SU-DHL-6 (cell line): ENCODE results near the gene TRIM33.

ENCODE experiments used
- EZH2phosphoT487 ChIP-seq: fragments of 200-600 bp; sonication (generic), shearing (Covaris generic); conservative IDR thresholded peaks from 2 replicates; pipeline ENCODE4 v1.6.1; 2018; ENCODE audit warnings: mild to moderate bottlenecking, antibody characterized with exemption, low read length, moderate library complexity, mixed read lengths
- TF ChIP-seq, protein P1 (sequence below): fragments of 200-600 bp; sonication (generic); IDR thresholded peaks from one replicate; pipeline ENCODE4 v1.5.1; 2017; ENCODE audit warnings: antibody characterized with exemption, mild to moderate bottlenecking, low read length, moderate library complexity; ENCODE audit not compliant: insufficient read depth, poor library complexity, severe bottlenecking

DNA sequence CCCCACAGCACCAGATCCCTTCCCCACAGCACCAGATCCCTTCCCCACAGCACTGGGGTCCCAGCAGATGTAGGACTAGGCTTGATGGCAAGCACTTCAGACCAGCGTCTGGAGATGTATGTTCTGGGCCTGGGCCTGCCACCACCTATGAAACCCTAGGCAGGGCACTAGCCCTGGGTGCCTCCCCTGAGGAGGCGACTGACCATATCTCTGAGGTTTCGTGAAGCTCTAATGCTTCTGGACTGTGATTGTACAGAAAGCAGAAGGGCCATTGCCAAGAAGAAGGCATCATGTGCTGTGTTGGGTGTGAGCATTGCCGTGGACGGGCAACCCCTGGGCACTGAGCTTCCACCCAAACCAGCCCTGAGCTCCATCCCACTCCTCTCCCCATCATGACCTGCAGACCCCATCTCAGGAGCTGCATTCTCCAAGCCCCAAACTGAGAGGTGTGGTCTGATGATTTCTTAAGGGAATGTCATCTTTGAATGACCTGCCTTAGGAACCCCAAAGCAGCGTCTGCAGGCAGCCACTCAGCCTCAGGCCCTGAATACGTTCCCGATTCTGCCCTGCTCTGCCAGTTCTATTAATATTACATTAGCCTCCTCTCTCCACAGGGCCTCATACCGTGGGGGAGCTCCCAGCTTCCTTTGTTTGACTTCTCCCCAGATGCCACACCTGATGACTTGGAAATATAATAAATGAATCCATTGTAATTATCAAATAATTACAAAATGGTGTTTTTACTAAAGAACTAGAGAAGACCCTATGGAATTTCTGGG lies 163.4 kb downstream of the TRIM33 start:
- TF ChIP-seq, protein P1, sequence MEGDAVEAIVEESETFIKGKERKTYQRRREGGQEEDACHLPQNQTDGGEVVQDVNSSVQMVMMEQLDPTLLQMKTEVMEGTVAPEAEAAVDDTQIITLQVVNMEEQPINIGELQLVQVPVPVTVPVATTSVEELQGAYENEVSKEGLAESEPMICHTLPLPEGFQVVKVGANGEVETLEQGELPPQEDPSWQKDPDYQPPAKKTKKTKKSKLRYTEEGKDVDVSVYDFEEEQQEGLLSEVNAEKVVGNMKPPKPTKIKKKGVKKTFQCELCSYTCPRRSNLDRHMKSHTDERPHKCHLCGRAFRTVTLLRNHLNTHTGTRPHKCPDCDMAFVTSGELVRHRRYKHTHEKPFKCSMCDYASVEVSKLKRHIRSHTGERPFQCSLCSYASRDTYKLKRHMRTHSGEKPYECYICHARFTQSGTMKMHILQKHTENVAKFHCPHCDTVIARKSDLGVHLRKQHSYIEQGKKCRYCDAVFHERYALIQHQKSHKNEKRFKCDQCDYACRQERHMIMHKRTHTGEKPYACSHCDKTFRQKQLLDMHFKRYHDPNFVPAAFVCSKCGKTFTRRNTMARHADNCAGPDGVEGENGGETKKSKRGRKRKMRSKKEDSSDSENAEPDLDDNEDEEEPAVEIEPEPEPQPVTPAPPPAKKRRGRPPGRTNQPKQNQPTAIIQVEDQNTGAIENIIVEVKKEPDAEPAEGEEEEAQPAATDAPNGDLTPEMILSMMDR = no peak
- no peak for TF ChIP-seq EZH2phosphoT487
